Measurements from ENCODE around the gene STARD13.

The STARD13 gene

GRCh38 chr13:33321686-33322542, 36.4 kb upstream of the STARD13 start:
- no peak overlapping the region for H3K4ac ChIP-seq (ENCODE audit: low read depth, low read length)
- no peaks in the 10 kb centered on the region for H3K36me3 ChIP-seq (ENCODE audit: control insufficient read depth, insufficient read depth, low read length)
- H2AK5ac ChIP-seq (ENCODE audit: low read length) = no peak overlapping the region
- no peak overlapping the region for H4K5ac ChIP-seq (ENCODE audit: low read length)
- no peak overlapping the region for H3K27ac ChIP-seq (ENCODE audit: low read depth, low read length)
- H3K27me3 ChIP-seq (ENCODE audit: insufficient read depth, low read length, poor library complexity) = no peaks in the 10 kb centered on the region
- H3K9ac ChIP-seq (ENCODE audit: low read length) = no peak overlapping the region
- H3K4me2 ChIP-seq (ENCODE audit: low read length) = no peak overlapping the region
- H3K56ac ChIP-seq (ENCODE audit: low read length) = no peak overlapping the region
- WGBS (ENCODE audit: extremely low coverage, insufficient coverage, low lambda C conversion rate) = 100% methylated on average over 2 of the region's 11 CpGs
- no peaks in the 10 kb centered on the region for H3K79me1 ChIP-seq (ENCODE audit: low read length)
- H2BK120ac ChIP-seq (ENCODE audit: low read depth, low read length) = no peak overlapping the region
- no peaks in the 10 kb centered on the region for H3K79me2 ChIP-seq (ENCODE audit: control insufficient read depth, insufficient read depth, low read length)
- H2BK5ac ChIP-seq (ENCODE audit: low read length) = no peak overlapping the region
- H4K8ac ChIP-seq (ENCODE audit: low read depth, low read length) = no peak overlapping the region
- no peak for DNase-seq
- no peak overlapping the region for H2BK15ac ChIP-seq (replicated peaks; ENCODE audit: low read depth)
- no peak overlapping the region for H3K4me3 ChIP-seq (ENCODE audit: low read length)
- no peak overlapping the region for H3K18ac ChIP-seq (ENCODE audit: low read length)
- no peaks in the 10 kb centered on the region for H3K4me1 ChIP-seq (ENCODE audit: control insufficient read depth, low read depth, low read length)
- H3K23ac ChIP-seq (ENCODE audit: low read length) = no peak overlapping the region

- no peak overlapping the region for H3K9ac ChIP-seq (ENCODE audit: low read length)
- no peak overlapping the region for H2BK120ac ChIP-seq (ENCODE audit: low read depth, low read length)
- H3K4me3 ChIP-seq (ENCODE audit: low read length) = no peak overlapping the region
- no peaks in the 10 kb centered on the region for H3K79me1 ChIP-seq (ENCODE audit: low read length)
- no peak overlapping the region for H3K18ac ChIP-seq (ENCODE audit: low read length)
- H3K4me2 ChIP-seq (ENCODE audit: low read length) = no peak overlapping the region
- H3K79me2 ChIP-seq (ENCODE audit: control insufficient read depth, insufficient read depth, low read length) = no peaks in the 10 kb centered on the region
- no peak overlapping the region for H3K23ac ChIP-seq (ENCODE audit: low read length)
- H3K36me3 ChIP-seq (ENCODE audit: control insufficient read depth, insufficient read depth, low read length) = no peaks in the 10 kb centered on the region
- no peaks in the 10 kb centered on the region for H3K4me1 ChIP-seq (ENCODE audit: control insufficient read depth, low read depth, low read length)
- no peak for DNase-seq
- no peak overlapping the region for H3K56ac ChIP-seq (ENCODE audit: low read length)
- H3K27ac ChIP-seq (ENCODE audit: low read depth, low read length) = no peak overlapping the region
- H4K8ac ChIP-seq (ENCODE audit: low read depth, low read length) = no peak overlapping the region
- no peak overlapping the region for H4K5ac ChIP-seq (ENCODE audit: low read length)
- H2AK5ac ChIP-seq (ENCODE audit: low read length) = no peak overlapping the region
- H3K4ac ChIP-seq (ENCODE audit: low read depth, low read length) = no peak overlapping the region
- no peak overlapping the region for H2BK15ac ChIP-seq (replicated peaks; ENCODE audit: low read depth)
- no peaks in the 10 kb centered on the region for H3K27me3 ChIP-seq (ENCODE audit: insufficient read depth, low read length, poor library complexity)
- no CpG with 5 or more reads among the region's 1 CpG for WGBS (ENCODE audit: extremely low coverage, insufficient coverage, low lambda C conversion rate)
- H2BK5ac ChIP-seq (ENCODE audit: low read length) = no peak overlapping the region
Measured at GRCh38 chr13:33319859-33320258, 34.3 kb upstream of the STARD13 start.

GRCh38 chr13:33318744-33319143, 33.2 kb upstream of the STARD13 start:
- H3K56ac ChIP-seq (ENCODE audit: low read length) = no peak overlapping the region
- H3K4me2 ChIP-seq (ENCODE audit: low read length) = no peak overlapping the region
- no peak overlapping the region for H3K18ac ChIP-seq (ENCODE audit: low read length)
- no peaks in the 10 kb centered on the region for H3K4me1 ChIP-seq (ENCODE audit: control insufficient read depth, low read depth, low read length)
- H3K4ac ChIP-seq (ENCODE audit: low read depth, low read length) = no peak overlapping the region
- no peak overlapping the region for H2AK5ac ChIP-seq (ENCODE audit: low read length)
- no peak overlapping the region for H3K4me3 ChIP-seq (ENCODE audit: low read length)
- H2BK5ac ChIP-seq (ENCODE audit: low read length) = no peak overlapping the region
- H2BK15ac ChIP-seq (replicated peaks; ENCODE audit: low read depth) = no peak overlapping the region
- no peaks in the 10 kb centered on the region for H3K79me1 ChIP-seq (ENCODE audit: low read length)
- H3K23ac ChIP-seq (ENCODE audit: low read length) = no peak overlapping the region
- H3K27ac ChIP-seq (ENCODE audit: low read depth, low read length) = no peak overlapping the region
- no peak overlapping the region for H2BK120ac ChIP-seq (ENCODE audit: low read depth, low read length)
- H3K79me2 ChIP-seq (ENCODE audit: control insufficient read depth, insufficient read depth, low read length) = no peaks in the 10 kb centered on the region
- H4K5ac ChIP-seq (ENCODE audit: low read length) = no peak overlapping the region
- H3K36me3 ChIP-seq (ENCODE audit: control insufficient read depth, insufficient read depth, low read length) = no peaks in the 10 kb centered on the region
- no peak overlapping the region for H3K9ac ChIP-seq (ENCODE audit: low read length)
- WGBS (ENCODE audit: extremely low coverage, insufficient coverage, low lambda C conversion rate) = no CpG with 5 or more reads among the region's 2 CpGs
- H4K8ac ChIP-seq (ENCODE audit: low read depth, low read length) = no peak overlapping the region
- DNase-seq = no peak
- H3K27me3 ChIP-seq (ENCODE audit: insufficient read depth, low read length, poor library complexity) = no peaks in the 10 kb centered on the region

- H3K27ac ChIP-seq (ENCODE audit: low read depth, low read length) = no peak overlapping the region
- H3K56ac ChIP-seq (ENCODE audit: low read length) = no peak overlapping the region
- H2BK15ac ChIP-seq (replicated peaks; ENCODE audit: low read depth) = no peak overlapping the region
- no peak overlapping the region for H2BK5ac ChIP-seq (ENCODE audit: low read length)
- H2AK5ac ChIP-seq (ENCODE audit: low read length) = no peak overlapping the region
- H3K4me1 ChIP-seq (ENCODE audit: control insufficient read depth, low read depth, low read length) = no peaks in the 10 kb centered on the region
- H4K5ac ChIP-seq (ENCODE audit: low read length) = no peak overlapping the region
- no peak overlapping the region for H3K9ac ChIP-seq (ENCODE audit: low read length)
- H3K27me3 ChIP-seq (ENCODE audit: insufficient read depth, low read length, poor library complexity) = no peaks in the 10 kb centered on the region
- H3K23ac ChIP-seq (ENCODE audit: low read length) = no peak overlapping the region
- no peak for DNase-seq
- H3K36me3 ChIP-seq (ENCODE audit: control insufficient read depth, insufficient read depth, low read length) = no peaks in the 10 kb centered on the region
- no peak overlapping the region for H2BK120ac ChIP-seq (ENCODE audit: low read depth, low read length)
- no CpG with 5 or more reads among the region's 3 CpGs for WGBS (ENCODE audit: extremely low coverage, insufficient coverage, low lambda C conversion rate)
- H3K4me3 ChIP-seq (ENCODE audit: low read length) = no peak overlapping the region
- H4K8ac ChIP-seq (ENCODE audit: low read depth, low read length) = no peak overlapping the region
- no peaks in the 10 kb centered on the region for H3K79me2 ChIP-seq (ENCODE audit: control insufficient read depth, insufficient read depth, low read length)
- no peaks in the 10 kb centered on the region for H3K79me1 ChIP-seq (ENCODE audit: low read length)
- H3K4me2 ChIP-seq (ENCODE audit: low read length) = no peak overlapping the region
- no peak overlapping the region for H3K18ac ChIP-seq (ENCODE audit: low read length)
- H3K4ac ChIP-seq (ENCODE audit: low read depth, low read length) = no peak overlapping the region
Measured at GRCh38 chr13:33318037-33318436, 32.5 kb upstream of the STARD13 start.

- Histone ChIP-seq H3K36me3 (ENCODE audit: control insufficient read depth, insufficient read depth, low read length) (no peaks in the 10 kb centered on the region), H3K27me3 (ENCODE audit: insufficient read depth, low read length, poor library complexity) (no peaks in the 10 kb centered on the region), H2BK5ac (ENCODE audit: low read length) (no peak overlapping the region), H3K23ac (ENCODE audit: low read length) (no peak overlapping the region), H2BK15ac (replicated peaks; ENCODE audit: low read depth) (no peak overlapping the region), H3K56ac (ENCODE audit: low read length) (no peak overlapping the region), H3K4me3 (ENCODE audit: low read length) (no peak overlapping the region), H3K9ac (ENCODE audit: low read length) (no peak overlapping the region), H3K18ac (ENCODE audit: low read length) (no peak overlapping the region), H3K27ac (ENCODE audit: low read depth, low read length) (no peak overlapping the region), H3K4me2 (ENCODE audit: low read length) (no peak overlapping the region), H4K5ac (ENCODE audit: low read length) (no peak overlapping the region), H3K4ac (ENCODE audit: low read depth, low read length) (no peak overlapping the region), H3K79me2 (ENCODE audit: control insufficient read depth, insufficient read depth, low read length) (no peaks in the 10 kb centered on the region), H3K4me1 (ENCODE audit: control insufficient read depth, low read depth, low read length) (no peaks in the 10 kb centered on the region), H2BK120ac (ENCODE audit: low read depth, low read length) (no peak overlapping the region), H2AK5ac (ENCODE audit: low read length) (no peak overlapping the region), H4K8ac (ENCODE audit: low read depth, low read length) (no peak overlapping the region), H3K79me1 (ENCODE audit: low read length) (no peaks in the 10 kb centered on the region)
- DNase-seq = peak; percentile 6
- no CpG with 5 or more reads among the region's 1 CpG for WGBS (ENCODE audit: extremely low coverage, insufficient coverage, low lambda C conversion rate)
Measured at GRCh38 chr13:33316890-33317289, 31.3 kb upstream of the STARD13 start.

- H3K9ac ChIP-seq (ENCODE audit: low read length) = no peak overlapping the region
- no peaks in the 10 kb centered on the region for H3K79me2 ChIP-seq (ENCODE audit: control insufficient read depth, insufficient read depth, low read length)
- H3K4ac ChIP-seq (ENCODE audit: low read depth, low read length) = no peak overlapping the region
- WGBS (ENCODE audit: extremely low coverage, insufficient coverage, low lambda C conversion rate) = no CpG with 5 or more reads among the region's 1 CpG
- H2BK5ac ChIP-seq (ENCODE audit: low read length) = no peak overlapping the region
- H3K36me3 ChIP-seq (ENCODE audit: control insufficient read depth, insufficient read depth, low read length) = no peaks in the 10 kb centered on the region
- no peak overlapping the region for H2AK5ac ChIP-seq (ENCODE audit: low read length)
- H3K56ac ChIP-seq (ENCODE audit: low read length) = no peak overlapping the region
- no peaks in the 10 kb centered on the region for H3K27me3 ChIP-seq (ENCODE audit: insufficient read depth, low read length, poor library complexity)
- no peak for DNase-seq
- no peaks in the 10 kb centered on the region for H3K4me1 ChIP-seq (ENCODE audit: control insufficient read depth, low read depth, low read length)
- no peak overlapping the region for H4K8ac ChIP-seq (ENCODE audit: low read depth, low read length)
- no peak overlapping the region for H3K27ac ChIP-seq (ENCODE audit: low read depth, low read length)
- H2BK120ac ChIP-seq (ENCODE audit: low read depth, low read length) = no peak overlapping the region
- H3K4me3 ChIP-seq (ENCODE audit: low read length) = no peak overlapping the region
- no peak overlapping the region for H3K23ac ChIP-seq (ENCODE audit: low read length)
- H3K4me2 ChIP-seq (ENCODE audit: low read length) = no peak overlapping the region
- H3K79me1 ChIP-seq (ENCODE audit: low read length) = no peaks in the 10 kb centered on the region
- H2BK15ac ChIP-seq (replicated peaks; ENCODE audit: low read depth) = no peak overlapping the region
- no peak overlapping the region for H3K18ac ChIP-seq (ENCODE audit: low read length)
- H4K5ac ChIP-seq (ENCODE audit: low read length) = no peak overlapping the region
Measured at GRCh38 chr13:33313504-33313903, 27.9 kb upstream of the STARD13 start.
